Measurements from ENCODE around the gene ATP11A.

ATP11A gene

GRCh38 chr13:112873851-112874750 lies 184.3 kb downstream of the ATP11A start:
- no peaks in the 10 kb centered on the region for H3K27me3 ChIP-seq (ENCODE audit: control insufficient read depth, insufficient read depth, low read length)
- no peak overlapping the region for H3K9ac ChIP-seq (ENCODE audit: low read length)
- H3K36me3 ChIP-seq (ENCODE audit: control insufficient read depth, low read depth, low read length), result peaks cover 12% of the 10 kb centered on the region
- H3K4me3 ChIP-seq (ENCODE audit: low read length), result no peak overlapping the region
- H3K9me3 ChIP-seq (ENCODE audit: control insufficient read depth, low read depth, low read length), result no peaks in the 10 kb centered on the region
- H3K27ac ChIP-seq (ENCODE audit: low read length), result no peak overlapping the region
- no peaks in the 10 kb centered on the region for H3K4me1 ChIP-seq (ENCODE audit: control insufficient read depth, low read depth, low read length)

GRCh38 chr13:112874751-112875300 lies 185.0 kb downstream of the ATP11A start:
- Histone ChIP-seq H3K36me3 (ENCODE audit: control insufficient read depth, low read depth, low read length) (peaks cover 12% of the 10 kb centered on the region), H3K4me1 (ENCODE audit: control insufficient read depth, low read depth, low read length) (no peaks in the 10 kb centered on the region), H3K27me3 (ENCODE audit: control insufficient read depth, insufficient read depth, low read length) (no peaks in the 10 kb centered on the region), H3K4me3 (ENCODE audit: low read length) (no peak overlapping the region), H3K9me3 (ENCODE audit: control insufficient read depth, low read depth, low read length) (no peaks in the 10 kb centered on the region), H3K9ac (ENCODE audit: low read length) (no peak overlapping the region), H3K27ac (ENCODE audit: low read length) (no peak overlapping the region)

GRCh38 chr13:112875627-112876026 lies 185.8 kb downstream of the ATP11A start:
- Histone ChIP-seq H3K9ac (ENCODE audit: low read length) (no peak overlapping the region), H3K27ac (ENCODE audit: low read length) (no peak overlapping the region), H3K4me1 (ENCODE audit: control insufficient read depth, low read depth, low read length) (no peaks in the 10 kb centered on the region), H3K27me3 (ENCODE audit: control insufficient read depth, insufficient read depth, low read length) (no peaks in the 10 kb centered on the region), H3K36me3 (ENCODE audit: control insufficient read depth, low read depth, low read length) (peaks cover 13% of the 10 kb centered on the region), H3K4me3 (ENCODE audit: low read length) (no peak overlapping the region), H3K9me3 (ENCODE audit: control insufficient read depth, low read depth, low read length) (no peaks in the 10 kb centered on the region)

GRCh38 chr13:112876305-112877000 lies 186.6 kb downstream of the ATP11A start:
- H3K27ac ChIP-seq (ENCODE audit: low read length), result no peak overlapping the region
- peaks cover 16% of the 10 kb centered on the region for H3K36me3 ChIP-seq (ENCODE audit: control insufficient read depth, low read depth, low read length)
- H3K9ac ChIP-seq (ENCODE audit: low read length), result no peak overlapping the region
- H3K9me3 ChIP-seq (ENCODE audit: control insufficient read depth, low read depth, low read length), result no peaks in the 10 kb centered on the region
- no peaks in the 10 kb centered on the region for H3K27me3 ChIP-seq (ENCODE audit: control insufficient read depth, insufficient read depth, low read length)
- no peaks in the 10 kb centered on the region for H3K4me1 ChIP-seq (ENCODE audit: control insufficient read depth, low read depth, low read length)
- H3K4me3 ChIP-seq (ENCODE audit: low read length), result no peak overlapping the region

- H3K9ac ChIP-seq (ENCODE audit: low read length), result no peak overlapping the region
- H3K27ac ChIP-seq (ENCODE audit: low read length), result no peak overlapping the region
- H3K4me1 ChIP-seq (ENCODE audit: control insufficient read depth, low read depth, low read length), result no peaks in the 10 kb centered on the region
- H3K27me3 ChIP-seq (ENCODE audit: control insufficient read depth, insufficient read depth, low read length), result no peaks in the 10 kb centered on the region
- no peak overlapping the region for H3K4me3 ChIP-seq (ENCODE audit: low read length)
- peaks cover 13% of the 10 kb centered on the region for H3K36me3 ChIP-seq (ENCODE audit: control insufficient read depth, low read depth, low read length)
- H3K9me3 ChIP-seq (ENCODE audit: control insufficient read depth, low read depth, low read length), result no peaks in the 10 kb centered on the region
These were observed 187.2 kb downstream of the ATP11A start for GRCh38 chr13:112877066-112877465.

- H3K27me3 ChIP-seq (ENCODE audit: control insufficient read depth, insufficient read depth, low read length), result no peaks in the 10 kb centered on the region
- no peak overlapping the region for H3K9ac ChIP-seq (ENCODE audit: low read length)
- H3K27ac ChIP-seq (ENCODE audit: low read length), result no peak overlapping the region
- H3K9me3 ChIP-seq (ENCODE audit: control insufficient read depth, low read depth, low read length), result no peaks in the 10 kb centered on the region
- no peak overlapping the region for H3K4me3 ChIP-seq (ENCODE audit: low read length)
- no peaks in the 10 kb centered on the region for H3K4me1 ChIP-seq (ENCODE audit: control insufficient read depth, low read depth, low read length)
- peaks cover 13% of the 10 kb centered on the region for H3K36me3 ChIP-seq (ENCODE audit: control insufficient read depth, low read depth, low read length)
These were observed 187.7 kb downstream of the ATP11A start for GRCh38 chr13:112877539-112877938.

GRCh38 chr13:112877976-112878955 lies 188.4 kb downstream of the ATP11A start:
- Histone ChIP-seq H3K36me3 (ENCODE audit: control insufficient read depth, low read depth, low read length) (peaks cover 13% of the 10 kb centered on the region), H3K4me1 (ENCODE audit: control insufficient read depth, low read depth, low read length) (no peaks in the 10 kb centered on the region)

GRCh38 chr13:112879283-112879833 lies 189.5 kb downstream of the ATP11A start:
- H3K9ac ChIP-seq (ENCODE audit: low read length), result no peak overlapping the region
- no peak overlapping the region for H3K4me3 ChIP-seq (ENCODE audit: low read length)
- H3K4me1 ChIP-seq (ENCODE audit: control insufficient read depth, low read depth, low read length), result no peaks in the 10 kb centered on the region
- no peak overlapping the region for H3K27ac ChIP-seq (ENCODE audit: low read length)
- H3K27me3 ChIP-seq (ENCODE audit: control insufficient read depth, insufficient read depth, low read length), result no peaks in the 10 kb centered on the region
- H3K9me3 ChIP-seq (ENCODE audit: control insufficient read depth, low read depth, low read length), result no peaks in the 10 kb centered on the region
- peaks cover 13% of the 10 kb centered on the region for H3K36me3 ChIP-seq (ENCODE audit: control insufficient read depth, low read depth, low read length)

More at GRCh38 chr13:112877976-112878955, 188.4 kb downstream of the ATP11A start:
- no peak overlapping the region for H3K27ac ChIP-seq (ENCODE audit: low read length)
- H3K9me3 ChIP-seq (ENCODE audit: control insufficient read depth, low read depth, low read length), result no peaks in the 10 kb centered on the region
- no peaks in the 10 kb centered on the region for H3K27me3 ChIP-seq (ENCODE audit: control insufficient read depth, insufficient read depth, low read length)
- H3K4me3 ChIP-seq (ENCODE audit: low read length), result no peak overlapping the region
- H3K9ac ChIP-seq (ENCODE audit: low read length), result no peak overlapping the region

GRCh38 chr13:112880221-112880641 lies 190.4 kb downstream of the ATP11A start:
- H3K4me3 ChIP-seq (ENCODE audit: low read length), result no peak overlapping the region
- no peaks in the 10 kb centered on the region for H3K9me3 ChIP-seq (ENCODE audit: control insufficient read depth, low read depth, low read length)
- peaks cover 13% of the 10 kb centered on the region for H3K36me3 ChIP-seq (ENCODE audit: control insufficient read depth, low read depth, low read length)
- no peak overlapping the region for H3K9ac ChIP-seq (ENCODE audit: low read length)
- H3K27ac ChIP-seq (ENCODE audit: low read length), result no peak overlapping the region
- H3K27me3 ChIP-seq (ENCODE audit: control insufficient read depth, insufficient read depth, low read length), result no peaks in the 10 kb centered on the region
- no peaks in the 10 kb centered on the region for H3K4me1 ChIP-seq (ENCODE audit: control insufficient read depth, low read depth, low read length)

GRCh38 chr13:112880976-112881540 lies 191.2 kb downstream of the ATP11A start:
- Histone ChIP-seq H3K9me3 (ENCODE audit: control insufficient read depth, low read depth, low read length) (no peaks in the 10 kb centered on the region), H3K4me3 (ENCODE audit: low read length) (no peak overlapping the region), H3K36me3 (ENCODE audit: control insufficient read depth, low read depth, low read length) (peaks cover 13% of the 10 kb centered on the region), H3K27me3 (ENCODE audit: control insufficient read depth, insufficient read depth, low read length) (no peaks in the 10 kb centered on the region), H3K9ac (ENCODE audit: low read length) (no peak overlapping the region), H3K4me1 (ENCODE audit: control insufficient read depth, low read depth, low read length) (peaks cover 2% of the 10 kb centered on the region), H3K27ac (ENCODE audit: low read length) (no peak overlapping the region)
